ENCODE measurements around the gene ZNF22.

The ZNF22 gene

DNA sequence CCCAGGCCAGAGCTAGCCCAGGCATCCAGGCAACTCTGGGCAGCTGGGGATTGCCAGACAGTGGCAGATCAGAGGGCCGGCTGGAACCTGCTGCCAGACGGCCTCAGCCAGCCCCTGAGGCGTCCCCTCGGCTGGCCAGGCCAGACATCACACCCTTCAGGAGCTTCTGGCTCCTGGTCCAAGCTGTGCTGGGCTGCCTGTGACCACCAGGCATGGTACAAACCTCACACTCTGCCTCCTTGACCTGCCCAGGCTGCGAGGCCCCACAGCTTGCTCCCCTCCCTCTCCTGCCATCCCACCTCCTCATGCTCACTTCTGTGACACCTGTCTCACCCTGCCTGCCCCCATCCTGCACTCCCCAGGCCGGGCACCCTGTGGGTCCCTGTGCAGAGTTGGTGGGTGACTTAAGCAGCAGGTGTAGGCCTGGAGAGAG is 27.8 kb upstream of the ZNF22 start:
- H3K27ac ChIP-seq = no peak overlapping the region
- H3K9ac ChIP-seq = no peak overlapping the region
- H3K4me2 ChIP-seq (ENCODE audit: low read length) = no peak overlapping the region
- no peak for TF ChIP-seq CTCF (IDR thresholded peaks at IDR 0.05)
- peaks cover 10% of the 10 kb centered on the region for H3K79me2 ChIP-seq
- H3K27me3 ChIP-seq (ENCODE audit: control insufficient read depth, insufficient read depth, low read length) = no peaks in the 10 kb centered on the region
- H3K4me3 ChIP-seq (ENCODE audit: low read depth, low read length) = no peak overlapping the region
- no peaks in the 10 kb centered on the region for H3K4me1 ChIP-seq
- no peak overlapping the region for H2AFZ ChIP-seq
- H3K9me3 ChIP-seq (ENCODE audit: control insufficient read depth, low read length) = no peaks in the 10 kb centered on the region
- no peaks in the 10 kb centered on the region for H3K36me3 ChIP-seq (ENCODE audit: control insufficient read depth, insufficient read depth, low read length)

DNA sequence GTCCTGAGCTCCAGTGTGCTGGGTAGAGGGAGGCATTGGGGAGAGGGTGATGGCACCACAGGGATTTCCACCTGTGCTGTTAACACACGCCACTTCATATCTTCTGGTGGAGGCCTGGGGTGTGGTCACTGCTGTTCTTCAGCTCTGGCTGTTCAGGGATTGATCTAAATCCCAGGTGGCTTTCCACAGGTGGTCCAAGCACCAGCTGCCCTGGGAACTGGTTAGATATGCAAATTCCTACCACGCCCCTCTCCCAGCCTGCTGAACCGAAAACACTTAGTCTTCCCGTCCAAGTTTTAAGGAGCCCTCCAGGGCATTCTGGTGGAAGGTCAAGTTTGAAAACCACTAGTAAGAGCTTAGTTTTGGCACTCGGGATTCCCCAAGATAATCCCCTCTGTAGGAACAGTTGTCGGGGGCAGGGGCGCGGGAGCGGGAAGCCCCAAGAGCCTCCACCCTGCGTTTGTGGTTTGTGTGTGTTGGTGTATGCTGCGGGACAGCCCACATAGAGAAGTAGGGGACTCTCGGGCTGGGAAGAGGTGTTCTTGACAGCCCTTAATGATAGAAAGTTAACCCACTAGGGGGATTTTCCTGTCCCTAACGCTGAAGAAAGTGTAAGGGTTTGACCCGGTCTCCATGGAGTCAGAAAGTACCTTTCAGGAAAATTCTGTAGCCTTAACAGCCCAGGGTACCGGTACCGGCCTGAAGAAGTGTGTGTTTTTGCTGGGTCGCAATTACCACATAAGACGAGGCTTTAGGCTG is 27.2 kb upstream of the ZNF22 start:
- Histone ChIP-seq H2AFZ (no peak overlapping the region), H3K4me1 (peaks cover 3% of the 10 kb centered on the region), H3K36me3 (ENCODE audit: control insufficient read depth, insufficient read depth, low read length) (no peaks in the 10 kb centered on the region), H3K79me2 (peaks cover 7% of the 10 kb centered on the region), H3K9me3 (ENCODE audit: control insufficient read depth, low read length) (no peaks in the 10 kb centered on the region), H3K27ac (no peak overlapping the region), H3K4me3 (ENCODE audit: low read depth, low read length) (no peak overlapping the region), H3K27me3 (ENCODE audit: control insufficient read depth, insufficient read depth, low read length) (no peaks in the 10 kb centered on the region), H3K9ac (no peak overlapping the region), H3K4me2 (ENCODE audit: low read length) (no peak overlapping the region)
- no peak for TF ChIP-seq CTCF (IDR thresholded peaks at IDR 0.05)

- H3K27me3 ChIP-seq (ENCODE audit: control insufficient read depth, insufficient read depth, low read length) = no peaks in the 10 kb centered on the region
- TF ChIP-seq CTCF (IDR thresholded peaks at IDR 0.05) = no peak
- no peak overlapping the region for H3K4me2 ChIP-seq (ENCODE audit: low read length)
- H3K4me1 ChIP-seq = peaks cover 7% of the 10 kb centered on the region
- H3K79me2 ChIP-seq = peaks cover 5% of the 10 kb centered on the region
- H3K36me3 ChIP-seq (ENCODE audit: control insufficient read depth, insufficient read depth, low read length) = no peaks in the 10 kb centered on the region
- no peak overlapping the region for H2AFZ ChIP-seq
- H3K27ac ChIP-seq = no peak overlapping the region
- H3K4me3 ChIP-seq (ENCODE audit: low read depth, low read length) = peak overlapping the region; percentile 44
- H3K9ac ChIP-seq = no peak overlapping the region
- H3K9me3 ChIP-seq (ENCODE audit: control insufficient read depth, low read length) = no peaks in the 10 kb centered on the region
Measured at GRCh38 chr10:44974082-44974627, 26.6 kb upstream of the ZNF22 start.

DNA sequence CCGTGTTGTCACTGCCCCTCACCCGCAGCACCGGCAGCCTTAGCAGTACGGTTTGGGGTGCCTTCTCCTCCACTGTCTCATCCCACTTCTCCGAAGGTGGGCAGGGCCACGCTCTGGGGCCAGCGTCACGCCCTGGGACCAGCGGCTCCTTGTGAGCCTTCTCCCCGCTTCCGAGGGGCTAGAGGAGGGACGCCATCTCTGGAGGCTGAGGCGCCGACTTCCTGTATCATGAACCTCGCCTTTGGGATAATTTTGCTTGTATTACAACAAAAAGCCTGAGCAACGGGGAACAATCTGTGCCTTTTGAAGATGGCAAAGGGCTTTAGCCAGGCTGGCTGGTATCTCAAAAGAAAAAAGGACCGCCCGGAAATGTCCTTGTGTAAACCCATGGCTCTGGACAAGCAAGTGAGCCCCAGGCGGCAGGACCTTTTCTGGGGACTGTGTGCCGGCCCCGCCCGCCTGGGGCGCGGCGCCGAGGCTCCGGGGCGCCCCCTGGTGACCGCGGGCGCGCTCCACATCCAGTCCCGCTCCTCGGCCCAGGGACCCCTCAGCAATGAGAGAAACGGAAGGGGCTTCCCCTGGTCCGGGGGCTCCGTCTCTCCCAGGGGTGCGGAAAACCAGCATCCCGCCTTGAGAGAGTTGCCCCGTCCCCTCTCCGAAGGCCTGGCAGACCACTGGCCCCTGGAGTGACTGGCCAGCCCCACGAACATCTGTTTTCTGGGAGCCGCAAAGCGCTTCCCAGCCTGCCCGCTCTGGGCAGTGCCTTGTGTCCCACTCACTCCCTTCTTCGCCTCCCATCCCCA is 25.9 kb upstream of the ZNF22 start:
- H3K27ac ChIP-seq = no peak overlapping the region
- no peak overlapping the region for H3K9ac ChIP-seq
- H3K36me3 ChIP-seq (ENCODE audit: control insufficient read depth, insufficient read depth, low read length) = no peaks in the 10 kb centered on the region
- peak overlapping the region; percentile 44 for H3K4me3 ChIP-seq (ENCODE audit: low read depth, low read length)
- peak; percentile 99 for TF ChIP-seq CTCF (IDR thresholded peaks at IDR 0.05)
- H3K4me2 ChIP-seq (ENCODE audit: low read length) = peak overlapping the region; percentile 57
- H3K79me2 ChIP-seq = peaks cover 5% of the 10 kb centered on the region
- H2AFZ ChIP-seq = peak overlapping the region; percentile 24
- H3K9me3 ChIP-seq (ENCODE audit: control insufficient read depth, low read length) = no peaks in the 10 kb centered on the region
- no peaks in the 10 kb centered on the region for H3K27me3 ChIP-seq (ENCODE audit: control insufficient read depth, insufficient read depth, low read length)
- H3K4me1 ChIP-seq = peaks cover 7% of the 10 kb centered on the region
